HG03342 (cell line): ENCODE measurements around the gene OLFML2B.
"Not testable (repeated sequence)": the region's sequence is repeated elsewhere in the genome, so short reads cannot be mapped to it uniquely, and the experiment has no call there.

ENCODE experiments used
- ATAC-seq: cut with Tn5 transposase; IDR thresholded peaks from one replicate; pipeline ENCODE4 v1.9.1; 2021; ENCODE audit warnings: mild to moderate bottlenecking, moderate library complexity; ENCODE audit not compliant: unreplicated experiment

Gene OLFML2B

GRCh38 chr1:162023547-162024501 lies at the start of gene OLFML2B:
TSS of gene OLFML2B (minus strand) at chr1:162023869. CDS start at chr1:162023430, 439 bp downstream.
- peak; percentile 42 for ATAC-seq

- no peak for ATAC-seq
Measured at GRCh38 chr1:162072740-162073139, 49.1 kb upstream of the OLFML2B start.

- ATAC-seq = no peak
Measured at GRCh38 chr1:162070825-162071224, 47.2 kb upstream of the OLFML2B start.

GRCh38 chr1:162070094-162070748 lies 46.6 kb upstream of the OLFML2B start:
- ATAC-seq = no peak

- peak; percentile 97 for ATAC-seq
Measured at GRCh38 chr1:162069334-162070093, 45.8 kb upstream of the OLFML2B start, which contains the start of gene NOS1AP. TSS of gene NOS1AP (plus strand) at chr1:162069691. CDS start at chr1:162070178, 487 bp downstream.

GRCh38 chr1:162068301-162068700 lies 44.6 kb upstream of the OLFML2B start:
- no peak for ATAC-seq

GRCh38 chr1:162067466-162067865 lies 43.8 kb upstream of the OLFML2B start:
- no peak for ATAC-seq

- not testable (repeated sequence) for ATAC-seq
Measured at GRCh38 chr1:162066836-162067235, 43.2 kb upstream of the OLFML2B start.

- ATAC-seq = no peak
Measured at GRCh38 chr1:162065016-162065415, 41.3 kb upstream of the OLFML2B start.

GRCh38 chr1:162062542-162063015 lies 38.9 kb upstream of the OLFML2B start:
- ATAC-seq = no peak

- no peak for ATAC-seq
Measured at GRCh38 chr1:162060314-162060713, 36.6 kb upstream of the OLFML2B start.

GRCh38 chr1:162059721-162060120 lies 36.1 kb upstream of the OLFML2B start:
- no peak for ATAC-seq

- no peak for ATAC-seq
Measured at GRCh38 chr1:162056579-162056978, 32.9 kb upstream of the OLFML2B start.

- no peak for ATAC-seq
Measured at GRCh38 chr1:162056043-162056442, 32.4 kb upstream of the OLFML2B start.

- no peak for ATAC-seq
Measured at GRCh38 chr1:162055062-162055461, 31.4 kb upstream of the OLFML2B start.

GRCh38 chr1:162053949-162054348 lies 30.3 kb upstream of the OLFML2B start:
- ATAC-seq = not testable (repeated sequence)

- no peak for ATAC-seq
Measured at GRCh38 chr1:162046921-162047320, 23.3 kb upstream of the OLFML2B start.

GRCh38 chr1:162042361-162042760 lies 18.7 kb upstream of the OLFML2B start:
- no peak for ATAC-seq

- no peak for ATAC-seq
Measured at GRCh38 chr1:162040657-162041056, 17.0 kb upstream of the OLFML2B start.

- no peak for ATAC-seq
Measured at GRCh38 chr1:162040001-162040400, 16.3 kb upstream of the OLFML2B start.

GRCh38 chr1:162038624-162039023 lies 15.0 kb upstream of the OLFML2B start:
- ATAC-seq = no peak
